HL-60 (cell line): ENCODE measurements around the gene RPH3AL.

Experiments
- CTCF ChIP-seq: IDR thresholded peaks from one replicate; pipeline ENCODE4 v1.5.1; 2011; ENCODE audit warnings: low read length, control low read depth, inconsistent platforms; ENCODE audit not compliant: insufficient read depth
- GABPA ChIP-seq: IDR thresholded peaks from 2 replicates; pipeline ENCODE4 v1.6.1; 2012; ENCODE audit warnings: low read depth
- POLR2AphosphoS5 ChIP-seq: IDR thresholded peaks from 2 replicates; pipeline ENCODE4 v1.6.1; 2012; ENCODE audit warnings: low read depth
- REST ChIP-seq: IDR thresholded peaks from 2 replicates; pipeline ENCODE4 v1.6.1; 2012; ENCODE audit warnings: low read depth; ENCODE audit not compliant: insufficient replicate concordance
- SPI1 ChIP-seq: IDR thresholded peaks from 2 replicates; pipeline ENCODE4 v1.6.1; 2012; ENCODE audit warnings: low read depth, mild to moderate bottlenecking, borderline replicate concordance

- TF ChIP-seq CTCF, result no peak
- TF ChIP-seq POLR2AphosphoS5, result no peak
- TF ChIP-seq GABPA, result no peak
- TF ChIP-seq SPI1, result no peak
- no peak for TF ChIP-seq REST
Observed at GRCh38 chr17:358491-359151, 6.0 kb upstream of the RPH3AL start.
